Measurements from ENCODE around the gene MGLL. TPM values are rescaled to one million over a fixed set of nuclear protein-coding genes. Genes with fewer than 3 reads are reported as not detected.

MGLL gene
- total and polyA plus RNA-seq, 2 donors (not counting 1 experiment from before 2014, with no cell fraction given) = 1.7 to 6.9 TPM

DNA sequence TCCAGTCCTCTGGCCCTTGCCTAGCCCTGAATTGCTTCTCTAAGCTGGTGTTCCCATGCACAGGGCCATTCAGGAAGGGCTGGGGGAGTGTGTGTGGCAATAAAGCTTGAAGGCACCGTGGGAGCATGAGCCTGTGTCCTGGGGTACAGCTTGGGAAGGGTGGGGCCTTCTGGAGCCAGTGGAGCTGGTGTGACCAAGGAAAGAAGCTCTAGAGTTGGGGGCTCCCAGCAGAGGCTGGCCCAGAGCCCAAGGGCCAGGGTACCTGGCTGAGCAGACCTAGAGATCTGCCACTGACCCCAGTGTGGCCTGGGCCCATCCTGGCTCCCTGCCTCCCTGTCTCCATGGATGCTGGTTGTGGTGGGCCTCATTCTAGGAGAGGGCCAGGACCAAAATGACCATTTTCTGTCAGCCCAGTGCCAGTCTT lies 141.5 kb downstream of the MGLL start:
- no peak overlapping the region for H3K27ac Mint-ChIP-seq
- WGBS (ENCODE audit: insufficient coverage) = 93% methylated on average over 1 of the region's 1 CpG
- no peak overlapping the region for H3K4me2 ChIP-seq (replicated peaks; ENCODE audit: low read depth, low read length, poor library complexity, severe bottlenecking)

DNA sequence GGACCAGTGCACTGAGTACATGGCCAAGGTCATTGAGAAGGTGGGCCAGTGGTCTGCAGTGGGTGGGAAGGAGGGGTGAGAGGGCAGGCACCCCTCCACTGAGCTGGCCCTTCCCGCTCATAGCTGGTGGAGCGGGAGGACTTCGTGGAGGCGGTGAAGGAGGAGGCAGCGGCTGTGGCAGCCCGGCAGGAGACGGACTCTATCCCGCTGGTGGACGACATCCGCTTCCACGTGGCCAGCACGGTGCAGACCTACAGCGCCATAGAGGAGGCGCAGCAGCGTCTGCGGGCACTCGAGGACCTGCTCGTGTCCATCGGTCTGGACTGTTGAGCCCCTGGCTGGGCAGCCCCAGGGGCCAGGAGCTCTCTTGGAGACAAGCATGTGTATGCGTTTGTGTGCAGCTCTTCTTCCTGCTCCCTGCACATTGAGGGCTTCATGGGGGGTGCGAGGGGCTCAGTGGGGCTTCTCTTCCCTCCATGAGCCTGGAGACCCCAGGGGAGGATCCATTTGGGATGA lies 142.1 kb downstream of the MGLL start:
- no peak overlapping the region for H3K4me2 ChIP-seq (replicated peaks; ENCODE audit: low read depth, low read length, poor library complexity, severe bottlenecking)
- peaks cover 6 to 13% of the 10 kb centered on the region in 2 donors for H3K4me1 ChIP-seq (ENCODE audit: control insufficient read depth in 2 of 2, insufficient read depth in 2 of 2, low read length in 2 of 2)
- 97% methylated on average over 19 of the region's 21 CpGs for WGBS (ENCODE audit: insufficient coverage)
- no peaks in the 10 kb centered on the region for H3K27me3 ChIP-seq (replicated peaks in 1 of 4; ENCODE audit: control extremely low read depth in 1 of 4, control insufficient read depth in 3 of 4, insufficient read depth in 4 of 4, low read length in 3 of 4)
- H3K27me3 Mint-ChIP-seq = no peaks in the 10 kb centered on the region
- POLR2A ChIA-PET = interaction anchor here (0.9 kb wide), 1 partner anchor 17 kb away, joined by 3 read pairs; no protein-coding TSS in a partner anchor
- H3K27ac Mint-ChIP-seq = no peak overlapping the region
- peaks cover 15% of the 10 kb centered on the region for H4K20me1 ChIP-seq (ENCODE audit: control insufficient read depth, insufficient read depth, low read length, poor library complexity, severe bottlenecking)
- H3K9ac ChIP-seq (ENCODE audit: low read length) = no peak overlapping the region
- H3K27ac ChIP-seq (ENCODE audit: low read length in 2 of 2) = no peak overlapping the region
- TF ChIP-seq, protein P1, sequence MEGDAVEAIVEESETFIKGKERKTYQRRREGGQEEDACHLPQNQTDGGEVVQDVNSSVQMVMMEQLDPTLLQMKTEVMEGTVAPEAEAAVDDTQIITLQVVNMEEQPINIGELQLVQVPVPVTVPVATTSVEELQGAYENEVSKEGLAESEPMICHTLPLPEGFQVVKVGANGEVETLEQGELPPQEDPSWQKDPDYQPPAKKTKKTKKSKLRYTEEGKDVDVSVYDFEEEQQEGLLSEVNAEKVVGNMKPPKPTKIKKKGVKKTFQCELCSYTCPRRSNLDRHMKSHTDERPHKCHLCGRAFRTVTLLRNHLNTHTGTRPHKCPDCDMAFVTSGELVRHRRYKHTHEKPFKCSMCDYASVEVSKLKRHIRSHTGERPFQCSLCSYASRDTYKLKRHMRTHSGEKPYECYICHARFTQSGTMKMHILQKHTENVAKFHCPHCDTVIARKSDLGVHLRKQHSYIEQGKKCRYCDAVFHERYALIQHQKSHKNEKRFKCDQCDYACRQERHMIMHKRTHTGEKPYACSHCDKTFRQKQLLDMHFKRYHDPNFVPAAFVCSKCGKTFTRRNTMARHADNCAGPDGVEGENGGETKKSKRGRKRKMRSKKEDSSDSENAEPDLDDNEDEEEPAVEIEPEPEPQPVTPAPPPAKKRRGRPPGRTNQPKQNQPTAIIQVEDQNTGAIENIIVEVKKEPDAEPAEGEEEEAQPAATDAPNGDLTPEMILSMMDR (IDR thresholded peaks at IDR 0.05) = no peak
- TF ChIP-seq EZH2 (IDR thresholded peaks at IDR 0.05; ENCODE audit: borderline replicate concordance, insufficient read depth, low read depth, low read length, poor library complexity, severe bottlenecking) = no peak
- H2AFZ ChIP-seq (ENCODE audit: insufficient read depth, low read depth, low read length, poor library complexity, severe bottlenecking) = no peak overlapping the region
- no peak overlapping the region for H3K4me3 Mint-ChIP-seq
- peaks cover 0 to 13% (median 5%) of the 10 kb centered on the region in 3 donors for H3K9me3 ChIP-seq (ENCODE audit: control extremely low read depth in 1 of 3, control insufficient read depth in 2 of 3, insufficient read depth in 1 of 3, low read length in 2 of 3)
- DNase-seq (no peak), ATAC-seq (ENCODE audit: low read depth) (no peak)
- H3K4me1 Mint-ChIP-seq = peaks cover 24% of the 10 kb centered on the region
- H3K36me3 ChIP-seq (replicated peaks in 1 of 2; ENCODE audit: control extremely low read depth in 1 of 2, control insufficient read depth in 1 of 2, extremely low read depth in 1 of 2, insufficient read depth in 2 of 2, low read length in 1 of 2) = peaks cover 0 to 34% of the 10 kb centered on the region in 2 experiments
- no peaks in the 10 kb centered on the region for H3K79me2 ChIP-seq (ENCODE audit: control insufficient read depth, insufficient read depth, low read length)
- H3K4me3 ChIP-seq (ENCODE audit: control extremely low read depth in 1 of 5, extremely low read depth in 1 of 5, insufficient read depth in 1 of 5, low read depth in 2 of 5, low read length in 4 of 5) = no peak overlapping the region
- intact Hi-C loops (cut with micrococcal nuclease) = no loop called here
- CTCF ChIA-PET = interaction anchor here (0.9 to 1.6 kb wide), 2 partner anchors 14 to 27 kb away, joined by 3 to 4 read pairs; no protein-coding TSS in a partner anchor
- H3K9me3 Mint-ChIP-seq (ENCODE audit: insufficient read depth) = no peaks in the 10 kb centered on the region

More for the DNA sequence above, 141.5 kb downstream of the MGLL start:
- Histone ChIP-seq H3K9me3 (ENCODE audit: control extremely low read depth in 1 of 3, control insufficient read depth in 2 of 3, insufficient read depth in 1 of 3, low read length in 2 of 3) (peaks cover 0 to 13% (median 5%) of the 10 kb centered on the region in 3 donors), H3K4me3 (ENCODE audit: control extremely low read depth in 1 of 5, extremely low read depth in 1 of 5, insufficient read depth in 1 of 5, low read depth in 2 of 5, low read length in 4 of 5) (no peak overlapping the region), H3K27me3 (replicated peaks in 1 of 4; ENCODE audit: control extremely low read depth in 1 of 4, control insufficient read depth in 3 of 4, insufficient read depth in 4 of 4, low read length in 3 of 4) (no peaks in the 10 kb centered on the region), H2AFZ (ENCODE audit: insufficient read depth, low read depth, low read length, poor library complexity, severe bottlenecking) (no peak overlapping the region), H3K9ac (ENCODE audit: low read length) (no peak overlapping the region), H3K79me2 (ENCODE audit: control insufficient read depth, insufficient read depth, low read length) (no peaks in the 10 kb centered on the region), H3K4me1 (ENCODE audit: control insufficient read depth in 2 of 2, insufficient read depth in 2 of 2, low read length in 2 of 2) (peaks cover 6 to 13% of the 10 kb centered on the region in 2 donors), H4K20me1 (ENCODE audit: control insufficient read depth, insufficient read depth, low read length, poor library complexity, severe bottlenecking) (peaks cover 11% of the 10 kb centered on the region), H3K27ac (ENCODE audit: low read length in 2 of 2) (no peak overlapping the region), H3K36me3 (replicated peaks in 1 of 2; ENCODE audit: control extremely low read depth in 1 of 2, control insufficient read depth in 1 of 2, extremely low read depth in 1 of 2, insufficient read depth in 2 of 2, low read length in 1 of 2) (peaks cover 0 to 34% of the 10 kb centered on the region in 2 experiments)
- CTCF ChIA-PET = interaction anchor here (1.6 kb wide), 1 partner anchor 14 kb away, joined by 4 read pairs; no protein-coding TSS in a partner anchor
- Mint-ChIP-seq H3K9me3 (ENCODE audit: insufficient read depth) (no peaks in the 10 kb centered on the region), H3K4me3 (no peak overlapping the region), H3K27me3 (no peaks in the 10 kb centered on the region), H3K4me1 (peaks cover 21% of the 10 kb centered on the region)
- DNase-seq (no peak), ATAC-seq (ENCODE audit: low read depth) (no peak)
- intact Hi-C loops (cut with micrococcal nuclease) = no loop called here
- TF ChIP-seq EZH2 (IDR thresholded peaks at IDR 0.05; ENCODE audit: borderline replicate concordance, insufficient read depth, low read depth, low read length, poor library complexity, severe bottlenecking) = no peak
- TF ChIP-seq, protein P1 (IDR thresholded peaks at IDR 0.05) = no peak
- POLR2A ChIA-PET = interaction anchor here (0.9 kb wide), 1 partner anchor 17 kb away, joined by 3 read pairs; no protein-coding TSS in a partner anchor
